ENCODE results near the gene CFTR.

CFTR gene

GRCh38 chr7:117592011-117592635, 112.3 kb downstream of the CFTR start:
- DNase-seq, result no peak

- no peak for DNase-seq
Measured at GRCh38 chr7:117596134-117596533, 116.3 kb downstream of the CFTR start.

- DNase-seq, result no peak
Measured at GRCh38 chr7:117597755-117598154, 117.9 kb downstream of the CFTR start.

- no peak for DNase-seq
Measured at GRCh38 chr7:117600911-117601310, 121.1 kb downstream of the CFTR start.

GRCh38 chr7:117603627-117604026, 123.8 kb downstream of the CFTR start:
- no peak for DNase-seq

- DNase-seq, result no peak
Measured at GRCh38 chr7:117605712-117606111, 125.9 kb downstream of the CFTR start.

- DNase-seq, result no peak
Measured at GRCh38 chr7:117606132-117606531, 126.3 kb downstream of the CFTR start.

- no peak for DNase-seq
Measured at GRCh38 chr7:117610396-117610795, 130.6 kb downstream of the CFTR start.

GRCh38 chr7:117612637-117613036, 132.8 kb downstream of the CFTR start:
- no peak for DNase-seq

GRCh38 chr7:117616694-117617093, 136.9 kb downstream of the CFTR start:
- DNase-seq, result no peak

GRCh38 chr7:117619681-117620080, 139.9 kb downstream of the CFTR start:
- DNase-seq, result no peak

GRCh38 chr7:117621075-117621618, 141.3 kb downstream of the CFTR start:
- DNase-seq, result no peak

- no peak for DNase-seq
Measured at GRCh38 chr7:117623606-117624005, 143.8 kb downstream of the CFTR start.

GRCh38 chr7:117630501-117630900, 150.7 kb downstream of the CFTR start:
- DNase-seq, result no peak

- no peak for DNase-seq
Measured at GRCh38 chr7:117630907-117631564, 151.2 kb downstream of the CFTR start.

- DNase-seq, result no peak
Measured at GRCh38 chr7:117631652-117632051, 151.8 kb downstream of the CFTR start.

- DNase-seq, result no peak
Measured at GRCh38 chr7:117637937-117638336, 158.1 kb downstream of the CFTR start.

- no peak for DNase-seq
Measured at GRCh38 chr7:117639966-117640365, 160.1 kb downstream of the CFTR start.

- no peak for DNase-seq
Measured at GRCh38 chr7:117640465-117640864, 160.6 kb downstream of the CFTR start.

GRCh38 chr7:117645481-117646165, 165.8 kb downstream of the CFTR start:
- DNase-seq, result no peak

GRCh38 chr7:117648203-117648866, 168.5 kb downstream of the CFTR start:
- DNase-seq, result no peak

- DNase-seq, result no peak
Measured at GRCh38 chr7:117652943-117653680, 173.3 kb downstream of the CFTR start.

- no peak for DNase-seq
Measured at GRCh38 chr7:117654780-117655179, 175.0 kb downstream of the CFTR start.

All from NCI-H2029 (cell line).